Measurements from ENCODE around the gene ELAPOR2. TPM values are rescaled to one million over a fixed set of nuclear protein-coding genes. Genes with fewer than 3 reads are reported as not detected.
A peak's percentile ranks its signal among the peaks of the same experiment; 100 is the strongest.
"Not testable (repeated sequence)": the region's sequence is repeated elsewhere in the genome, so short reads cannot be mapped to it uniquely, and the experiment has no call there.

The ELAPOR2 gene
- total RNA-seq = 1 to 10 TPM in 1 of 2 donors, under 1 TPM in 1; 0.56 to 1.0 TPM

GRCh38 chr7:87059525-87060287 lies at the start of gene ELAPOR2:
TSS of gene ELAPOR2 (minus strand) at chr7:87059654. CDS start at chr7:87059513, 141 bp downstream.
- DNase-seq (ENCODE audit: low spot score) (peak; percentile 75), ATAC-seq (peak; percentile 96)
- peak within 1 kb of the TSS; percentile 69 for H3K4me3 Mint-ChIP-seq
- H3K36me3 Mint-ChIP-seq = peaks cover 4% of the 10 kb centered on the region
- no peaks in the 10 kb centered on the region for H3K9me3 Mint-ChIP-seq
- H3K4me1 Mint-ChIP-seq (ENCODE audit: low read depth in 2 of 2) = peaks cover 4 to 8% of the 10 kb centered on the region in 2 donors
- H3K27ac Mint-ChIP-seq = no peak within 1 kb of the TSS
- peaks cover 21 to 29% of the 10 kb centered on the region in 2 donors for H3K27me3 Mint-ChIP-seq

- ATAC-seq (peak in 1 of 2 donors; percentile 55), DNase-seq (ENCODE audit: low spot score) (no peak)
- Mint-ChIP-seq H3K27me3 (peaks cover 26 to 29% of the 10 kb centered on the region in 2 donors), H3K27ac (no peak overlapping the region), H3K4me3 (no peak overlapping the region), H3K9me3 (no peaks in the 10 kb centered on the region), H3K36me3 (no peaks in the 10 kb centered on the region), H3K4me1 (ENCODE audit: low read depth in 2 of 2) (no peaks in the 10 kb centered on the region)
These were observed 48.7 kb upstream of the ELAPOR2 start for GRCh38 chr7:87107949-87108776.

- Mint-ChIP-seq H3K9me3 (no peaks in the 10 kb centered on the region), H3K4me1 (ENCODE audit: low read depth in 2 of 2) (no peaks in the 10 kb centered on the region), H3K27ac (no peak overlapping the region), H3K4me3 (no peak overlapping the region), H3K36me3 (no peaks in the 10 kb centered on the region), H3K27me3 (peaks cover 26 to 31% of the 10 kb centered on the region in 2 donors)
- no peak for DNase-seq (ENCODE audit: low spot score)
- ATAC-seq = no peak
These were observed 47.6 kb upstream of the ELAPOR2 start for GRCh38 chr7:87106974-87107612.

GRCh38 chr7:87105401-87105800 lies 45.9 kb upstream of the ELAPOR2 start:
- Mint-ChIP-seq H3K9me3 (no peaks in the 10 kb centered on the region), H3K4me3 (no peak overlapping the region), H3K27ac (no peak overlapping the region), H3K27me3 (peaks cover 27 to 44% of the 10 kb centered on the region in 2 donors), H3K4me1 (ENCODE audit: low read depth in 2 of 2) (no peaks in the 10 kb centered on the region), H3K36me3 (no peaks in the 10 kb centered on the region)
- ATAC-seq = no peak
- no peak for DNase-seq (ENCODE audit: low spot score)

GRCh38 chr7:87100326-87100725 lies 40.9 kb upstream of the ELAPOR2 start:
- ATAC-seq (no peak), DNase-seq (ENCODE audit: low spot score) (no peak)
- no peaks in the 10 kb centered on the region for H3K9me3 Mint-ChIP-seq
- H3K4me3 Mint-ChIP-seq = no peak overlapping the region
- H3K27me3 Mint-ChIP-seq = peaks cover 6 to 23% of the 10 kb centered on the region in 2 donors
- no peaks in the 10 kb centered on the region for H3K4me1 Mint-ChIP-seq (ENCODE audit: low read depth in 2 of 2)
- no peaks in the 10 kb centered on the region for H3K36me3 Mint-ChIP-seq
- no peak overlapping the region for H3K27ac Mint-ChIP-seq

- not testable (repeated sequence) for DNase-seq (ENCODE audit: low spot score); H3K36me3 Mint-ChIP-seq; H3K27ac Mint-ChIP-seq; H3K4me3 Mint-ChIP-seq; ATAC-seq; H3K9me3 Mint-ChIP-seq; H3K4me1 Mint-ChIP-seq (ENCODE audit: low read depth in 2 of 2)
- H3K27me3 Mint-ChIP-seq = peaks cover 5 to 23% of the 10 kb centered on the region in 2 donors
These were observed 37.9 kb upstream of the ELAPOR2 start for GRCh38 chr7:87097375-87097774.

- Mint-ChIP-seq H3K36me3 (no peaks in the 10 kb centered on the region), H3K27ac (no peak overlapping the region), H3K27me3 (peaks cover 6 to 7% of the 10 kb centered on the region in 2 donors), H3K9me3 (no peaks in the 10 kb centered on the region), H3K4me3 (no peak overlapping the region), H3K4me1 (ENCODE audit: low read depth in 2 of 2) (no peaks in the 10 kb centered on the region)
- ATAC-seq (no peak), DNase-seq (ENCODE audit: low spot score) (no peak)
These were observed 34.9 kb upstream of the ELAPOR2 start for GRCh38 chr7:87094322-87094721.

- ATAC-seq (no peak), DNase-seq (ENCODE audit: low spot score) (no peak)
- Mint-ChIP-seq H3K27me3 (peaks cover 6 to 12% of the 10 kb centered on the region in 2 donors), H3K27ac (no peak overlapping the region), H3K4me3 (no peak overlapping the region), H3K9me3 (no peaks in the 10 kb centered on the region), H3K4me1 (ENCODE audit: low read depth in 2 of 2) (no peaks in the 10 kb centered on the region), H3K36me3 (no peaks in the 10 kb centered on the region)
These were observed 33.2 kb upstream of the ELAPOR2 start for GRCh38 chr7:87092568-87093091.

GRCh38 chr7:87091487-87092066 lies 32.1 kb upstream of the ELAPOR2 start:
- ATAC-seq (no peak), DNase-seq (ENCODE audit: low spot score) (no peak)
- H3K9me3 Mint-ChIP-seq = no peaks in the 10 kb centered on the region
- no peaks in the 10 kb centered on the region for H3K4me1 Mint-ChIP-seq (ENCODE audit: low read depth in 2 of 2)
- H3K27ac Mint-ChIP-seq = no peak overlapping the region
- H3K4me3 Mint-ChIP-seq = no peak overlapping the region
- peaks cover 6 to 12% of the 10 kb centered on the region in 2 donors for H3K27me3 Mint-ChIP-seq
- H3K36me3 Mint-ChIP-seq = no peaks in the 10 kb centered on the region

- no peak overlapping the region for H3K4me3 Mint-ChIP-seq
- peaks cover 0 to 4% of the 10 kb centered on the region in 2 donors for H3K4me1 Mint-ChIP-seq (ENCODE audit: low read depth in 2 of 2)
- no peaks in the 10 kb centered on the region for H3K9me3 Mint-ChIP-seq
- no peaks in the 10 kb centered on the region for H3K36me3 Mint-ChIP-seq
- H3K27me3 Mint-ChIP-seq = peaks cover 8 to 9% of the 10 kb centered on the region in 2 donors
- no peak overlapping the region for H3K27ac Mint-ChIP-seq
- DNase-seq (ENCODE audit: low spot score) (no peak), ATAC-seq (no peak)
These were observed 24.5 kb upstream of the ELAPOR2 start for GRCh38 chr7:87083865-87084519.

- Mint-ChIP-seq H3K4me1 (ENCODE audit: low read depth in 2 of 2) (peaks cover 0 to 4% of the 10 kb centered on the region in 2 donors), H3K9me3 (no peaks in the 10 kb centered on the region), H3K4me3 (no peak overlapping the region), H3K27ac (no peak overlapping the region), H3K27me3 (peaks cover 4 to 13% of the 10 kb centered on the region in 2 donors), H3K36me3 (no peaks in the 10 kb centered on the region)
- ATAC-seq (no peak), DNase-seq (ENCODE audit: low spot score) (no peak)
These were observed 23.2 kb upstream of the ELAPOR2 start for GRCh38 chr7:87082675-87083074.

- peaks cover 24 to 26% of the 10 kb centered on the region in 2 donors for H3K27me3 Mint-ChIP-seq
- no peak overlapping the region for H3K4me3 Mint-ChIP-seq
- H3K4me1 Mint-ChIP-seq (ENCODE audit: low read depth in 2 of 2) = no peaks in the 10 kb centered on the region
- no peaks in the 10 kb centered on the region for H3K36me3 Mint-ChIP-seq
- ATAC-seq (no peak), DNase-seq (ENCODE audit: low spot score) (no peak)
- H3K9me3 Mint-ChIP-seq = no peaks in the 10 kb centered on the region
- no peak overlapping the region for H3K27ac Mint-ChIP-seq
These were observed 16.4 kb upstream of the ELAPOR2 start for GRCh38 chr7:87075671-87076404.

Measured in natural killer cell treated with Interleukin-12 subunit alpha and Interleukin-12 subunit beta and Interleukin-15 and Interleukin-18, amount 100 ng/mL, for 72 hours (primary cell).